ENCODE measurements around the gene RHBDD2. TPM values are rescaled to one million over a fixed set of nuclear protein-coding genes. Genes with fewer than 3 reads are reported as not detected.

RHBDD2 gene
- total and polyA plus RNA-seq, 9 of the 15 experiments (the other 6 are each of a cell fraction or from before 2014, with no cell fraction given) = 3.3 to 36.7 (median 17.9) TPM

DNA sequence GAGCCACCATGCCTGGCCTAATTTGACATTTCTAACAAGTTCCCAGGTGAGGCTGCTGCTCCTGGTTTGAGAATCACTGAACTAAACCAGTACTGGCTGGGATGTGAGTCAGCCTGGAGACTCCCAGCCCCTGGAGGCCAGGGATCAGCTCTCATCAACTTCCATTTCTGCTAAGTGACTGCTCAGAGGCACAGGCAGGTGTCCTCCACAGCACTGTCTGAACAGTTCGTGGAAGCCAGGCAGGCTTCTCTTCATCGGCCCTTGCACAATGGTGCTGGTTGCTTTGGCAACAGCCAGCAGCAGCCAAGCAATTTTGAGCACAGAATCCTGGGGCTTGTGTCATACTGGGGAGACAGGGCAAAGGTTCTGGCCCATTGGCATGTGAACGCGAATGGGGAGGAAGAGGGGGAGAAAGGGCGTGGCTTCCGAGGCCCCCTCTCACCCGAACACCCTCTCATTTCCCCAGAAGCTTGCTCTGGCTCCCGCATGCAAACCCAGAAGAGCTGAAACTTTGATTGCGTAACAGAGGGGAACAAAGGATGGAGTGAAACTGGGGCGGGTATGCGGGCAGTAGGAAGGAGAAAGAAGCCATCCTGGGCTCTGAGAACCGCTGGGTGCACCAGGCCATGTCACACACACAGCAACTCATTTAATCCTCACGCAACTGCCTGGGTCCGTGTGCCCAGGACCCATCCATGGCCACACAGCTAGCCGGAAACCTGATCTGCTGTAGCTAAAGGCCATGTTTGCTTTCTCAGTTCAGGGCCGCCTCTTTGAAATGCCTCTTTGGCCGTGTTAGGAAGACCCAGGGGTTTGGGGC, 27.2 kb downstream of the RHBDD2 start:
- WGBS (ENCODE audit: insufficient coverage, low coverage, missing lambda C conversion rate) = 26% methylated on average over 17 of the region's 17 CpGs
- no peaks in the 10 kb centered on the region for H3K79me2 ChIP-seq (ENCODE audit: control insufficient read depth, insufficient read depth, low read length)
- intact Hi-C loops (cut with micrococcal nuclease) (no loop called here), in situ Hi-C loops (cut with MboI) (no loop called here)
- no peak overlapping the region for H3K27ac ChIP-seq (ENCODE audit: extremely low read depth, low read depth, low read length)
- ATAC-seq (peak; percentile 38), FAIRE-seq (peak; percentile 46), DNase-seq (ENCODE audit: extremely low read depth in 1 of 4, low spot score in 3 of 4) (no peak)
- H3K9ac ChIP-seq (ENCODE audit: insufficient read depth in 1 of 2, low read depth in 2 of 2, low read length in 2 of 2) = peak overlapping the region in 1 of 2 experiments; percentile 67; a peak in 1 of 4 replicates
- ChIA-PET POLR2A (interaction anchor here (0.8 to 0.9 kb wide), 2 partner anchors 10 to 15 kb away, joined by 4 to 6 read pairs; no protein-coding TSS in a partner anchor), CTCF (ENCODE audit: low intra/inter-chr PET ratio) (interaction anchor here (0.7 kb wide), 1 partner anchor 332 kb away, joined by 3 read pairs; no protein-coding TSS in a partner anchor)
- H3K27me3 ChIP-seq (ENCODE audit: control insufficient read depth in 2 of 2, insufficient read depth in 2 of 2, low read length in 2 of 2) = peaks cover 0 to 5% of the 10 kb centered on the region in 2 experiments; a peak in 1 of 5 replicates
- BruUV-seq (replicated peaks) = no TSS peak
- peaks cover 2 to 4% of the 10 kb centered on the region in 2 experiments; a peak in 2 of 5 replicates for H3K4me1 ChIP-seq (replicated peaks in 1 of 2; ENCODE audit: control insufficient read depth in 2 of 2, insufficient read depth in 2 of 2, low read length in 2 of 2)
- no peak overlapping the region for H3K4me3 ChIP-seq
- no peaks in the 10 kb centered on the region for H4K20me1 ChIP-seq (replicated peaks; ENCODE audit: control insufficient read depth, insufficient read depth, low read length)
- no peaks in the 10 kb centered on the region for H3K36me3 ChIP-seq (ENCODE audit: control insufficient read depth, insufficient read depth, low read length)
- H3K9me3 ChIP-seq (replicated peaks; ENCODE audit: control insufficient read depth, insufficient read depth, low read depth, low read length) = no peaks in the 10 kb centered on the region
- no peak overlapping the region for H2AFZ ChIP-seq (ENCODE audit: low read depth, low read length)
- H3K4me2 ChIP-seq (ENCODE audit: insufficient read depth, low read length) = no peak overlapping the region
- no peaks in the 10 kb centered on the region for H3K9me1 ChIP-seq (ENCODE audit: control insufficient read depth, insufficient read depth, low read length)
- TF ChIP-seq, protein P1, sequence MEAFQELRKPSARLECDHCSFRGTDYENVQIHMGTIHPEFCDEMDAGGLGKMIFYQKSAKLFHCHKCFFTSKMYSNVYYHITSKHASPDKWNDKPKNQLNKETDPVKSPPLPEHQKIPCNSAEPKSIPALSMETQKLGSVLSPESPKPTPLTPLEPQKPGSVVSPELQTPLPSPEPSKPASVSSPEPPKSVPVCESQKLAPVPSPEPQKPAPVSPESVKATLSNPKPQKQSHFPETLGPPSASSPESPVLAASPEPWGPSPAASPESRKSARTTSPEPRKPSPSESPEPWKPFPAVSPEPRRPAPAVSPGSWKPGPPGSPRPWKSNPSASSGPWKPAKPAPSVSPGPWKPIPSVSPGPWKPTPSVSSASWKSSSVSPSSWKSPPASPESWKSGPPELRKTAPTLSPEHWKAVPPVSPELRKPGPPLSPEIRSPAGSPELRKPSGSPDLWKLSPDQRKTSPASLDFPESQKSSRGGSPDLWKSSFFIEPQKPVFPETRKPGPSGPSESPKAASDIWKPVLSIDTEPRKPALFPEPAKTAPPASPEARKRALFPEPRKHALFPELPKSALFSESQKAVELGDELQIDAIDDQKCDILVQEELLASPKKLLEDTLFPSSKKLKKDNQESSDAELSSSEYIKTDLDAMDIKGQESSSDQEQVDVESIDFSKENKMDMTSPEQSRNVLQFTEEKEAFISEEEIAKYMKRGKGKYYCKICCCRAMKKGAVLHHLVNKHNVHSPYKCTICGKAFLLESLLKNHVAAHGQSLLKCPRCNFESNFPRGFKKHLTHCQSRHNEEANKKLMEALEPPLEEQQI (IDR thresholded peaks at IDR 0.05) = no peak
- TF ChIP-seq IFI16 (CRISPR knock-in tag; IDR thresholded peaks at IDR 0.05) (no peak), MBD1 (CRISPR knock-in tag; IDR thresholded peaks at IDR 0.05) (no peak), XRCC5 (IDR thresholded peaks at IDR 0.05; ENCODE audit: low read depth, low read length) (no peak), POLR2G (IDR thresholded peaks at IDR 0.05; ENCODE audit: low read depth, low read length) (no peak), RNF2 (IDR thresholded peaks at IDR 0.05) (no peak)
- TF ChIP-seq, protein P2, sequence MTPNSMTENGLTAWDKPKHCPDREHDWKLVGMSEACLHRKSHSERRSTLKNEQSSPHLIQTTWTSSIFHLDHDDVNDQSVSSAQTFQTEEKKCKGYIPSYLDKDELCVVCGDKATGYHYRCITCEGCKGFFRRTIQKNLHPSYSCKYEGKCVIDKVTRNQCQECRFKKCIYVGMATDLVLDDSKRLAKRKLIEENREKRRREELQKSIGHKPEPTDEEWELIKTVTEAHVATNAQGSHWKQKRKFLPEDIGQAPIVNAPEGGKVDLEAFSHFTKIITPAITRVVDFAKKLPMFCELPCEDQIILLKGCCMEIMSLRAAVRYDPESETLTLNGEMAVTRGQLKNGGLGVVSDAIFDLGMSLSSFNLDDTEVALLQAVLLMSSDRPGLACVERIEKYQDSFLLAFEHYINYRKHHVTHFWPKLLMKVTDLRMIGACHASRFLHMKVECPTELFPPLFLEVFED (CRISPR knock-in tag; conservative IDR thresholded peaks at IDR 0.05) = no peak
- TF ChIP-seq, protein P3, sequence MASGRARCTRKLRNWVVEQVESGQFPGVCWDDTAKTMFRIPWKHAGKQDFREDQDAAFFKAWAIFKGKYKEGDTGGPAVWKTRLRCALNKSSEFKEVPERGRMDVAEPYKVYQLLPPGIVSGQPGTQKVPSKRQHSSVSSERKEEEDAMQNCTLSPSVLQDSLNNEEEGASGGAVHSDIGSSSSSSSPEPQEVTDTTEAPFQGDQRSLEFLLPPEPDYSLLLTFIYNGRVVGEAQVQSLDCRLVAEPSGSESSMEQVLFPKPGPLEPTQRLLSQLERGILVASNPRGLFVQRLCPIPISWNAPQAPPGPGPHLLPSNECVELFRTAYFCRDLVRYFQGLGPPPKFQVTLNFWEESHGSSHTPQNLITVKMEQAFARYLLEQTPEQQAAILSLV (tag; IDR thresholded peaks at IDR 0.05) = peak; percentile 78
- TF ChIP-seq, protein P4, sequence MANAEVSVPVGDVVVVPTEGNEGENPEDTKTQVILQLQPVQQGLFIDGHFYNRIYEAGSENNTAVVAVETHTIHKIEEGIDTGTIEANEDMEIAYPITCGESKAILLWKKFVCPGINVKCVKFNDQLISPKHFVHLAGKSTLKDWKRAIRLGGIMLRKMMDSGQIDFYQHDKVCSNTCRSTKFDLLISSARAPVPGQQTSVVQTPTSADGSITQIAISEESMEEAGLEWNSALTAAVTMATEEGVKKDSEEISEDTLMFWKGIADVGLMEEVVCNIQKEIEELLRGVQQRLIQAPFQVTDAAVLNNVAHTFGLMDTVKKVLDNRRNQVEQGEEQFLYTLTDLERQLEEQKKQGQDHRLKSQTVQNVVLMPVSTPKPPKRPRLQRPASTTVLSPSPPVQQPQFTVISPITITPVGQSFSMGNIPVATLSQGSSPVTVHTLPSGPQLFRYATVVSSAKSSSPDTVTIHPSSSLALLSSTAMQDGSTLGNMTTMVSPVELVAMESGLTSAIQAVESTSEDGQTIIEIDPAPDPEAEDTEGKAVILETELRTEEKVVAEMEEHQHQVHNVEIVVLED (CRISPR knock-in tag; IDR thresholded peaks at IDR 0.05) = no peak

Data from K562 (cell line).